HEK293 (cell line): Measurements from ENCODE around the gene CLCN1.

Experiments used
- CTCF ChIA-PET: fragments of 350-600 bp; formaldehyde crosslinking; extraction: SDS; loops from one replicate; lab custom pipeline; 2021; ENCODE audit warnings: antibody characterized with exemption; lab: Yijun Ruan, JAX
- POLR2A ChIA-PET: fragments of 300-600 bp; formaldehyde crosslinking; extraction: SDS; loops from one replicate; lab custom pipeline; 2020; ENCODE audit warnings: antibody characterized with exemption, inconsistent platforms; lab: Yijun Ruan, JAX
- H3K27ac ChIP-seq: fragments of 200-500 bp; sonication (Bioruptor generic); 2 replicates; pipeline ENCODE4 v1.5.1; 2014; ENCODE audit warnings: low read depth, low read length, control low read depth, inconsistent platforms; ENCODE audit errors: extremely low read depth
- H3K36me3 ChIP-seq, 2 experiments: fragments of 200-500 bp in 1 of 2; sonication (Bioruptor generic) in 1 of 2; 1 replicate in 1 of 2; 2 replicates in 1 of 2; pipeline ENCODE4 v1.5.1; 2014 to 2017; ENCODE audit warnings: inconsistent platforms in 2 of 2, low read length in 2 of 2; ENCODE audit not compliant: control insufficient read depth in 2 of 2, insufficient read depth in 1 of 2
- H3K4me1 ChIP-seq: fragments of 200-500 bp; sonication (Bioruptor generic); 2 replicates; pipeline ENCODE4 v1.5.1; 2014; ENCODE audit warnings: mild to moderate bottlenecking, low read length, inconsistent platforms; ENCODE audit not compliant: control insufficient read depth, insufficient read depth
- H3K4me3 ChIP-seq: 2 replicates; pipeline ENCODE4 v1.5.1; 2011; ENCODE audit warnings: low read depth, mild to moderate bottlenecking, control low read depth, low read length, moderate library complexity
- H3K9me3 ChIP-seq: fragments of 200-500 bp; sonication (Bioruptor generic); 2 replicates; pipeline ENCODE4 v1.5.1; 2014; ENCODE audit warnings: low read depth, low read length, inconsistent platforms; ENCODE audit not compliant: control insufficient read depth, insufficient read depth
- HOXD13 ChIP-seq: sonication (generic); formaldehyde crosslinking; IDR thresholded peaks from 2 replicates; pipeline ENCODE4 v1.8.0; 2022; ENCODE audit warnings: missing genetic modification reagents, borderline replicate concordance
- KLF16 ChIP-seq: fragments of 450-650 bp; formaldehyde crosslinking; IDR thresholded peaks from 2 replicates; pipeline ENCODE4 v1.5.1; 2017; ENCODE audit warnings: missing biosample characterization, missing genetic modification characterization
- KLF9 ChIP-seq: fragments of 450-650 bp; formaldehyde crosslinking; IDR thresholded peaks from 2 replicates; pipeline ENCODE4 v1.5.1; 2016; ENCODE audit warnings: missing biosample characterization, missing genetic modification characterization, low read depth
- PRDM1 ChIP-seq: fragments of 450-650 bp; formaldehyde crosslinking; IDR thresholded peaks from 2 replicates; pipeline ENCODE4; 2016; ENCODE audit warnings: missing biosample characterization, missing genetic modification characterization
- SCRT2 ChIP-seq: fragments of 450-650 bp; formaldehyde crosslinking; IDR thresholded peaks from 2 replicates; pipeline ENCODE4 v1.5.1; 2016; ENCODE audit warnings: missing biosample characterization, missing genetic modification characterization
- ZBTB1 ChIP-seq: fragments of 450-650 bp; formaldehyde crosslinking; IDR thresholded peaks from 2 replicates; pipeline ENCODE4 v1.5.1; 2016; ENCODE audit warnings: missing biosample characterization, missing genetic modification characterization
- ZNF155 ChIP-seq: fragments of 450-650 bp; formaldehyde crosslinking; IDR thresholded peaks from 2 replicates; pipeline ENCODE4 v1.5.1; 2016; ENCODE audit warnings: missing biosample characterization, missing genetic modification characterization
- ZNF302 ChIP-seq: fragments of 450-650 bp; formaldehyde crosslinking; IDR thresholded peaks from 2 replicates; pipeline ENCODE4 v1.5.1; 2016; ENCODE audit warnings: missing biosample characterization, missing genetic modification characterization, low read depth
- ZNF335 ChIP-seq: fragments of 450-650 bp; formaldehyde crosslinking; conservative IDR thresholded peaks from 2 replicates; pipeline ENCODE4 v1.5.1; 2016; ENCODE audit warnings: missing biosample characterization, missing genetic modification characterization
- ZNF366 ChIP-seq: fragments of 450-650 bp; formaldehyde crosslinking; conservative IDR thresholded peaks from 2 replicates; pipeline ENCODE4 v1.5.1; 2016; ENCODE audit warnings: missing biosample characterization, missing genetic modification characterization
- ZNF433 ChIP-seq: fragments of 450-650 bp; formaldehyde crosslinking; IDR thresholded peaks from 2 replicates; pipeline ENCODE4 v1.5.1; 2016; ENCODE audit warnings: missing biosample characterization, missing genetic modification characterization, low read depth
- ZNF501 ChIP-seq: fragments of 450-650 bp; formaldehyde crosslinking; IDR thresholded peaks from 2 replicates; pipeline ENCODE4 v1.5.1; 2016; ENCODE audit warnings: missing biosample characterization, missing genetic modification characterization
- ZNF544 ChIP-seq: fragments of 450-650 bp; formaldehyde crosslinking; IDR thresholded peaks from 2 replicates; pipeline ENCODE4 v1.5.0; 2017; ENCODE audit warnings: missing biosample characterization, missing genetic modification characterization
- ZNF596 ChIP-seq: fragments of 450-650 bp; IDR thresholded peaks from 2 replicates; pipeline ENCODE4 v1.5.0; 2018; ENCODE audit warnings: missing biosample characterization, mild to moderate bottlenecking, missing genetic modification characterization, moderate library complexity
- ZNF658 ChIP-seq: fragments of 450-650 bp; formaldehyde crosslinking; IDR thresholded peaks from 2 replicates; pipeline ENCODE4; 2016; ENCODE audit warnings: missing biosample characterization, missing genetic modification characterization
- ZNF76 ChIP-seq: fragments of 450-650 bp; formaldehyde crosslinking; IDR thresholded peaks from 2 replicates; pipeline ENCODE4; 2016; ENCODE audit warnings: low read depth, missing biosample characterization, missing genetic modification characterization, borderline replicate concordance
- ZNF837 ChIP-seq: fragments of 450-650 bp; formaldehyde crosslinking; IDR thresholded peaks from 2 replicates; pipeline ENCODE4 v1.5.1; 2016; ENCODE audit warnings: missing biosample characterization, missing genetic modification characterization
- ZSCAN16 ChIP-seq: fragments of 450-650 bp; formaldehyde crosslinking; IDR thresholded peaks from 2 replicates; pipeline ENCODE4 v1.5.1; 2016; ENCODE audit warnings: missing biosample characterization, missing genetic modification characterization
- ZXDB ChIP-seq: fragments of 450-650 bp; formaldehyde crosslinking; IDR thresholded peaks from 2 replicates; pipeline ENCODE4 v1.5.1; 2016; ENCODE audit warnings: missing biosample characterization, missing genetic modification characterization
- TF ChIP-seq, protein P1 (sequence below): fragments of 450-650 bp; formaldehyde crosslinking; IDR thresholded peaks from 2 replicates; pipeline ENCODE4 v1.5.1; 2016; ENCODE audit warnings: missing biosample characterization, missing genetic modification characterization, borderline replicate concordance
- TF ChIP-seq, protein P2 (sequence below): fragments of 450-650 bp; formaldehyde crosslinking; IDR thresholded peaks from 2 replicates; pipeline ENCODE4 v1.5.1; 2016; ENCODE audit warnings: missing biosample characterization, missing genetic modification characterization
- TF ChIP-seq, protein P3 (sequence below): fragments of 450-650 bp; formaldehyde crosslinking; IDR thresholded peaks from 2 replicates; pipeline ENCODE4 v1.5.1; 2016; ENCODE audit warnings: missing biosample characterization, missing genetic modification characterization
- TF ChIP-seq, protein P4 (sequence below): fragments of 450-650 bp; formaldehyde crosslinking; IDR thresholded peaks from 2 replicates; pipeline ENCODE4 v1.5.1; 2017; ENCODE audit warnings: missing biosample characterization, missing genetic modification characterization

Gene CLCN1

DNA sequence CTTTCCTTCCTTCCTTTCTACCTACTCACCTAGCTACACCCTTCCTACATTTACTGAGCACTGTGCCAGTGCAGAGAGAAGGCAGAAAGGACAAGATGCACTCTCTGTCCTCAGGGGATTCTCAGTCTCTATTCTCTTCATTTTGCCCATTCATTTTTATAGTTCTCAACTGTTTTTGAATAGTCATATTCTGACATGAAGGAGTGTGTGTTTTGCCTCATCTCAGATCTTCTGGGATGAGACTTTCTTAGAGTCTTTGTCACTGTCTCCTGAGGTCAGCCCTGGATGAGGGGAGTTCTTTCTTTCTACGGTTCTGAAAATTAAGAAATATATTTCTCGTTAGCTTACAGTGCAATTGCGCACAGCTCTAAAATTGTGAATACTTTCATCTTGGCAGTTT is 21.3 kb downstream of the CLCN1 start (continued):
- TF ChIP-seq, protein P1, sequence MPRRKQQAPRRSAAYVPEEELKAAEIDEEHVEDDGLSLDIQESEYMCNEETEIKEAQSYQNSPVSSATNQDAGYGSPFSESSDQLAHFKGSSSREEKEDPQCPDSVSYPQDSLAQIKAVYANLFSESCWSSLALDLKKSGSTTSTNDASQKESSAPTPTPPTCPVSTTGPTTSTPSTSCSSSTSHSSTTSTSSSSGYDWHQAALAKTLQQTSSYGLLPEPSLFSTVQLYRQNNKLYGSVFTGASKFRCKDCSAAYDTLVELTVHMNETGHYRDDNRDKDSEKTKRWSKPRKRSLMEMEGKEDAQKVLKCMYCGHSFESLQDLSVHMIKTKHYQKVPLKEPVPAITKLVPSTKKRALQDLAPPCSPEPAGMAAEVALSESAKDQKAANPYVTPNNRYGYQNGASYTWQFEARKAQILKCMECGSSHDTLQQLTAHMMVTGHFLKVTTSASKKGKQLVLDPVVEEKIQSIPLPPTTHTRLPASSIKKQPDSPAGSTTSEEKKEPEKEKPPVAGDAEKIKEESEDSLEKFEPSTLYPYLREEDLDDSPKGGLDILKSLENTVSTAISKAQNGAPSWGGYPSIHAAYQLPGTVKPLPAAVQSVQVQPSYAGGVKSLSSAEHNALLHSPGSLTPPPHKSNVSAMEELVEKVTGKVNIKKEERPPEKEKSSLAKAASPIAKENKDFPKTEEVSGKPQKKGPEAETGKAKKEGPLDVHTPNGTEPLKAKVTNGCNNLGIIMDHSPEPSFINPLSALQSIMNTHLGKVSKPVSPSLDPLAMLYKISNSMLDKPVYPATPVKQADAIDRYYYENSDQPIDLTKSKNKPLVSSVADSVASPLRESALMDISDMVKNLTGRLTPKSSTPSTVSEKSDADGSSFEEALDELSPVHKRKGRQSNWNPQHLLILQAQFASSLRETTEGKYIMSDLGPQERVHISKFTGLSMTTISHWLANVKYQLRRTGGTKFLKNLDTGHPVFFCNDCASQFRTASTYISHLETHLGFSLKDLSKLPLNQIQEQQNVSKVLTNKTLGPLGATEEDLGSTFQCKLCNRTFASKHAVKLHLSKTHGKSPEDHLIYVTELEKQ (tag by site-specific recombination): no peak
- TF ChIP-seq, protein P2, sequence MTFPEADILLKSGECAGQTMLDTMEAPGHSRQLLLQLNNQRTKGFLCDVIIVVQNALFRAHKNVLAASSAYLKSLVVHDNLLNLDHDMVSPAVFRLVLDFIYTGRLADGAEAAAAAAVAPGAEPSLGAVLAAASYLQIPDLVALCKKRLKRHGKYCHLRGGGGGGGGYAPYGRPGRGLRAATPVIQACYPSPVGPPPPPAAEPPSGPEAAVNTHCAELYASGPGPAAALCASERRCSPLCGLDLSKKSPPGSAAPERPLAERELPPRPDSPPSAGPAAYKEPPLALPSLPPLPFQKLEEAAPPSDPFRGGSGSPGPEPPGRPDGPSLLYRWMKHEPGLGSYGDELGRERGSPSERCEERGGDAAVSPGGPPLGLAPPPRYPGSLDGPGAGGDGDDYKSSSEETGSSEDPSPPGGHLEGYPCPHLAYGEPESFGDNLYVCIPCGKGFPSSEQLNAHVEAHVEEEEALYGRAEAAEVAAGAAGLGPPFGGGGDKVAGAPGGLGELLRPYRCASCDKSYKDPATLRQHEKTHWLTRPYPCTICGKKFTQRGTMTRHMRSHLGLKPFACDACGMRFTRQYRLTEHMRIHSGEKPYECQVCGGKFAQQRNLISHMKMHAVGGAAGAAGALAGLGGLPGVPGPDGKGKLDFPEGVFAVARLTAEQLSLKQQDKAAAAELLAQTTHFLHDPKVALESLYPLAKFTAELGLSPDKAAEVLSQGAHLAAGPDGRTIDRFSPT (tag by site-specific recombination): no peak
- TF ChIP-seq ZNF658 (tag by site-specific recombination) (no peak), ZNF335 (no peak), ZNF433 (tag by site-specific recombination) (no peak), ZNF544 (tag by site-specific recombination) (no peak)

DNA sequence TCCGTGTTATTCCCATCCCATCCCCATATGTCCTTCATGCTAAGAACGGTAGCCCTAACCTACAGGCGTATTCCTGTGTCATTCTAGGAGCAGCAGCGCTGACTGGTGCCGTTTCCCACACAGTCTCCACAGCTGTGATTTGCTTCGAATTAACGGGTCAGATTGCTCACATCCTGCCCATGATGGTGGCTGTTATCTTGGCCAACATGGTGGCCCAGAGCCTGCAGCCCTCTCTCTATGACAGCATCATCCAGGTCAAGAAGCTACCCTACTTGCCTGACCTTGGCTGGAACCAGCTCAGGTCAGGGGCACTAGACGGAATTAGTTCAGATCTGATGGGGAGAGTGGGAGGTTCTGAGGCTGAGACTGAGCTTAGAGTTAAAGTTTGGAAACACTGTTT is 25.9 kb downstream of the CLCN1 start:
- H3K36me3 ChIP-seq: no peaks in the 10 kb centered on the region
- ChIA-PET POLR2A (no interaction called here), CTCF (no interaction called here)
- H3K27ac ChIP-seq: no peak overlapping the region
- no peak for TF ChIP-seq PRDM1 (tag by site-specific recombination)
- no peak for TF ChIP-seq ZBTB1
- no peak for TF ChIP-seq ZSCAN16 (tag by site-specific recombination)
- no peak for TF ChIP-seq HOXD13 (CRISPR knock-in tag)
- TF ChIP-seq ZNF302 (tag by site-specific recombination): no peak
- TF ChIP-seq, protein P3, sequence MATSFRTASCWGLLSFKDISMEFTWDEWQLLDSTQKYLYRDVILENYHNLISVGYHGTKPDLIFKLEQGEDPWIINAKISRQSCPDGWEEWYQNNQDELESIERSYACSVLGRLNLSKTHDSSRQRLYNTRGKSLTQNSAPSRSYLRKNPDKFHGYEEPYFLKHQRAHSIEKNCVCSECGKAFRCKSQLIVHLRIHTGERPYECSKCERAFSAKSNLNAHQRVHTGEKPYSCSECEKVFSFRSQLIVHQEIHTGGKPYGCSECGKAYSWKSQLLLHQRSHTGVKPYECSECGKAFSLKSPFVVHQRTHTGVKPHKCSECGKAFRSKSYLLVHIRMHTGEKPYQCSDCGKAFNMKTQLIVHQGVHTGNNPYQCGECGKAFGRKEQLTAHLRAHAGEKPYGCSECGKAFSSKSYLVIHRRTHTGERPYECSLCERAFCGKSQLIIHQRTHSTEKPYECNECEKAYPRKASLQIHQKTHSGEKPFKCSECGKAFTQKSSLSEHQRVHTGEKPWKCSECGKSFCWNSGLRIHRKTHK (tag by site-specific recombination): no peak
- TF ChIP-seq ZNF155 (tag by site-specific recombination): no peak
- TF ChIP-seq KLF16 (tag by site-specific recombination): no peak
- H3K4me1 ChIP-seq: no peaks in the 10 kb centered on the region
- no peaks in the 10 kb centered on the region for H3K9me3 ChIP-seq
- H3K4me3 ChIP-seq: no peak overlapping the region

DNA sequence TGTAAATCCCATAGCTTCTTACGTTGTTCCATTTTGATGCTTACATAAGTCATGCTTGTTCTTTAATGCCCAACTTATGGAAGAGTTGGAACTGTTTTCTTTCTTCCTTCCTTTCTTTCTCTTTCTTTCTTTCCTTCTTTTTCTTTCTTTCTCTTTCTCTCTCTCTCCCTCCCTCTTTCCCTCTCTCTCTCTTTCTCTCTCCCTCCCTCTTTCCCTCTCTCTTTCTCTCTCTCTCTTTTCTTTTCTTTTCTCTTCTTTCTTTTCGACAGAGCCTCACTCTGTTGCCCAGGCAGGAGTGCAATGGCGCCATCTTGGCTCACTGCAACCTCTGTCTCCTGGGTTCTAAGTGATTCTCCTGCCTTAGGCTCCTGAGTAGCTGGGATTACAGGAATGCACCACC is 27.7 kb downstream of the CLCN1 start:
- POLR2A ChIA-PET: no interaction called here
- H3K36me3 ChIP-seq: no peaks in the 10 kb centered on the region
- CTCF ChIA-PET: interaction anchor here (0.7 to 1.4 kb wide), 5 partner anchors 37 to 82 kb away, joined by 3 to 5 read pairs (median 4); no protein-coding TSS in a partner anchor
- TF ChIP-seq ZNF76 (tag by site-specific recombination) (no peak), ZNF837 (no peak), ZNF501 (tag by site-specific recombination) (no peak), ZNF366 (tag by site-specific recombination) (peak; percentile 75), PRDM1 (tag by site-specific recombination) (peak; percentile 51), SCRT2 (tag by site-specific recombination) (no peak), KLF9 (tag by site-specific recombination) (no peak), ZNF596 (peak; percentile 74; the same call in 1 of the 2 replicates), ZXDB (no peak)
- TF ChIP-seq, protein P4, sequence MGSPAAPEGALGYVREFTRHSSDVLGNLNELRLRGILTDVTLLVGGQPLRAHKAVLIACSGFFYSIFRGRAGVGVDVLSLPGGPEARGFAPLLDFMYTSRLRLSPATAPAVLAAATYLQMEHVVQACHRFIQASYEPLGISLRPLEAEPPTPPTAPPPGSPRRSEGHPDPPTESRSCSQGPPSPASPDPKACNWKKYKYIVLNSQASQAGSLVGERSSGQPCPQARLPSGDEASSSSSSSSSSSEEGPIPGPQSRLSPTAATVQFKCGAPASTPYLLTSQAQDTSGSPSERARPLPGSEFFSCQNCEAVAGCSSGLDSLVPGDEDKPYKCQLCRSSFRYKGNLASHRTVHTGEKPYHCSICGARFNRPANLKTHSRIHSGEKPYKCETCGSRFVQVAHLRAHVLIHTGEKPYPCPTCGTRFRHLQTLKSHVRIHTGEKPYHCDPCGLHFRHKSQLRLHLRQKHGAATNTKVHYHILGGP (tag by site-specific recombination): no peak
- no peak overlapping the region for H3K4me3 ChIP-seq
- H3K4me1 ChIP-seq: no peaks in the 10 kb centered on the region
- H3K27ac ChIP-seq: no peak overlapping the region
- H3K9me3 ChIP-seq: no peaks in the 10 kb centered on the region
